RWPE2 (cell line): Measurements from ENCODE around the gene OR6K3.

Experiments
- ATAC-seq: fragments of 200-7000 bp; cut with Tn5 transposase; 3 replicates; pipeline ENCODE4 v1.9.1; 2021; ENCODE audit warnings: low read depth
- DNase-seq: peaks from one replicate; pipeline ENCODE4 v3.0.0-alpha.2; 2020; ENCODE audit warnings: low spot score
- H3K27ac ChIP-seq: fragments of 450-650 bp; 2 replicates; pipeline ENCODE4 v1.5.1; 2017; ENCODE audit warnings: mild to moderate bottlenecking; ENCODE audit not compliant: poor library complexity, severe bottlenecking
- H3K27me3 ChIP-seq: fragments of 250-450 bp; sonication (Bioruptor Pico); 2 replicates; pipeline ENCODE4 v1.5.1; 2021; ENCODE audit warnings: mild to moderate bottlenecking, moderate library complexity; ENCODE audit not compliant: insufficient read depth, poor library complexity, severe bottlenecking
- H3K36me3 ChIP-seq: fragments of 250-450 bp; sonication (Bioruptor Pico); 2 replicates; pipeline ENCODE4 v1.5.1; 2020; ENCODE audit warnings: low read depth, mild to moderate bottlenecking, moderate library complexity
- H3K4me1 ChIP-seq: fragments of 250-450 bp; sonication (Bioruptor Pico); 2 replicates; pipeline ENCODE4 v1.5.1; 2021; ENCODE audit warnings: mild to moderate bottlenecking, moderate library complexity; ENCODE audit not compliant: insufficient read depth, poor library complexity, severe bottlenecking
- H3K4me3 ChIP-seq: fragments of 250-450 bp; sonication (Bioruptor Pico); 2 replicates; pipeline ENCODE4 v1.5.1; 2021; ENCODE audit warnings: mild to moderate bottlenecking, moderate library complexity; ENCODE audit not compliant: severe bottlenecking
- H3K9me3 ChIP-seq: fragments of 250-450 bp; sonication (Bioruptor Pico); 2 replicates; pipeline ENCODE4 v1.5.1; 2021; ENCODE audit warnings: mild to moderate bottlenecking, moderate library complexity; ENCODE audit not compliant: severe bottlenecking
- TF ChIP-seq, protein P1 (sequence below): fragments of 450-650 bp; IDR thresholded peaks from one replicate; pipeline ENCODE4 v1.5.1; 2017; ENCODE audit warnings: mild to moderate bottlenecking, moderate library complexity; ENCODE audit not compliant: poor library complexity, severe bottlenecking

The OR6K3 gene, protein sequence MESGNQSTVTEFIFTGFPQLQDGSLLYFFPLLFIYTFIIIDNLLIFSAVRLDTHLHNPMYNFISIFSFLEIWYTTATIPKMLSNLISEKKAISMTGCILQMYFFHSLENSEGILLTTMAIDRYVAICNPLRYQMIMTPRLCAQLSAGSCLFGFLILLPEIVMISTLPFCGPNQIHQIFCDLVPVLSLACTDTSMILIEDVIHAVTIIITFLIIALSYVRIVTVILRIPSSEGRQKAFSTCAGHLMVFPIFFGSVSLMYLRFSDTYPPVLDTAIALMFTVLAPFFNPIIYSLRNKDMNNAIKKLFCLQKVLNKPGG

DNA sequence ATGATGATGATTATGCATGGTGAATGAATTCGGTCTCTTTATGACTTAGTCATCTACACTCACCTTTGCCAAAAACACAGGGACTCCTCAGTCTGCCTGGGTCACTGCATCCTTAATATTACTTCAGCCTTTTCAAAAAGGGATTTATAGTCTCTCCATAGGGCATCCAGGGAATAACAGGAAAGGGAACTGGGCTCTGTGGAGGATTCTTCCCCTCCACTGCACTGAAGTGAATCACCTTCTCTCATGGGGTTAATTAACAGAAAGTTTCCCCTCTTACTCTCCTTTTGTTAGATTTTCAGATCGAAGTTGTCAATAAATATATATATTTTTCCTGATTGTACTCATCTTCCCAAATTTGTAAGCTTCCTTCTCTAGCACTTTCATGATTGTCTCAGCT, at the start of gene OR6K3:
TSS of gene OR6K3 (minus strand) at position 101 of the 400 bp plus-strand sequence. CDS start 2,605 bp downstream, outside the sequence.
- ATAC-seq (no peak), DNase-seq (no peak)
- H3K36me3 ChIP-seq, result no peaks in the 10 kb centered on the region
- no peaks in the 10 kb centered on the region for H3K4me1 ChIP-seq
- H3K9me3 ChIP-seq, result no peaks in the 10 kb centered on the region
- no peak within 1 kb of the TSS for H3K4me3 ChIP-seq
- peaks cover 27% of the 10 kb centered on the region for H3K27me3 ChIP-seq
- no peak within 1 kb of the TSS for H3K27ac ChIP-seq
- TF ChIP-seq, protein P1, sequence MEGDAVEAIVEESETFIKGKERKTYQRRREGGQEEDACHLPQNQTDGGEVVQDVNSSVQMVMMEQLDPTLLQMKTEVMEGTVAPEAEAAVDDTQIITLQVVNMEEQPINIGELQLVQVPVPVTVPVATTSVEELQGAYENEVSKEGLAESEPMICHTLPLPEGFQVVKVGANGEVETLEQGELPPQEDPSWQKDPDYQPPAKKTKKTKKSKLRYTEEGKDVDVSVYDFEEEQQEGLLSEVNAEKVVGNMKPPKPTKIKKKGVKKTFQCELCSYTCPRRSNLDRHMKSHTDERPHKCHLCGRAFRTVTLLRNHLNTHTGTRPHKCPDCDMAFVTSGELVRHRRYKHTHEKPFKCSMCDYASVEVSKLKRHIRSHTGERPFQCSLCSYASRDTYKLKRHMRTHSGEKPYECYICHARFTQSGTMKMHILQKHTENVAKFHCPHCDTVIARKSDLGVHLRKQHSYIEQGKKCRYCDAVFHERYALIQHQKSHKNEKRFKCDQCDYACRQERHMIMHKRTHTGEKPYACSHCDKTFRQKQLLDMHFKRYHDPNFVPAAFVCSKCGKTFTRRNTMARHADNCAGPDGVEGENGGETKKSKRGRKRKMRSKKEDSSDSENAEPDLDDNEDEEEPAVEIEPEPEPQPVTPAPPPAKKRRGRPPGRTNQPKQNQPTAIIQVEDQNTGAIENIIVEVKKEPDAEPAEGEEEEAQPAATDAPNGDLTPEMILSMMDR, result no peak

DNA sequence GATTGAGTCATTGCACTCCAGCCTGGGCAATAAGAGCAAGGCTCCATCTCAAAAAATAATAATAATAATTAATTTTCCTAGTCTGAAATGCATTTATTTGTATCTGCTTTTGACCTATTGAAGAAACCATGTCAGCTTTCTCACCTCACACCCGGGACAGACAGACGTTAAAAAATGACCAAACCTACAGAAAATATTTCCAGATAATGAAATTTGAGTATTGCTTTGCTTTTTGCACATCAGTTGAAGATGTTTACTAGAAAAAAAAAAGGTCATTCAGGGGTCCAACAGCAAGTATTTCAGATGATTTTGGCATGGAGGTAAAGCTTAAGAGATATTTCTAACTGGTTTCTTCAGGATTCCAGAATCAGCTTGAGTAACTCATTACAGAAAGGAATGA, 33.9 kb upstream of the OR6K3 start, which contains the start of gene OR6K6:
TSS of gene OR6K6 (plus strand) at position 301 of the 400 bp plus-strand sequence. CDS start 168 bp downstream, outside the sequence.
- no peak for DNase-seq
- Histone ChIP-seq H3K4me3 (no peak within 1 kb of the TSS), H3K4me1 (no peaks in the 10 kb centered on the region), H3K9me3 (no peaks in the 10 kb centered on the region), H3K27ac (no peak within 1 kb of the TSS), H3K36me3 (no peaks in the 10 kb centered on the region), H3K27me3 (peaks cover 6% of the 10 kb centered on the region)
- TF ChIP-seq, protein P1, result no peak
- ATAC-seq, result no peak

DNA sequence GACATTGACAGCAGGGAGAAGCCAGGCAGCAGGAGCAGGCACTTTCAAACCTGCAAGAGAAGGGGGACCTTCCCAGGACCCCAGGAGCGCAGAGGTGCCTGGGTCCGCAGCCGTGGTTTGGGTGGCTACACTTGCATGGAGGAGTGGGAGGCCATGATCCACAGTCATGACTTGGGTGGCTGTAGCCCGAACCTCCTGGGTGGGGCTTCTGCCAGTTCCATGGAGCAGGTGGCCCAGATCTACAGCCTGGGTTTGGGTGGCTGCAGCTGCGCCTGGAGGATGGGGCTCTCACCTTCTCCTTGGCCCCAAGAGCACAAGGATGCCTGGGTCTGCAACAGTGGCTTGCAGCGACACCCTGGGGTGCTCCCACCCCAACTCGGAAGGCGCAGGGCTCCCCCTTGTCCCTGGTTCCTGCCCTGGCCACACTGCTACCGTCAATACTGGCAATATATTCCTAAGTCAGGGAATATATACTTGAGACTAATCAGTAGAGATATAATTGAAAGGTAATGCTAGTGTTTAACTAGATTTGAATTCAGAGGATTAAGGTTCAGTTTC, 31.7 kb upstream of the OR6K3 start:
- DNase-seq, result no peak
- TF ChIP-seq, protein P1, result no peak
- H3K27me3 ChIP-seq, result peaks cover 6% of the 10 kb centered on the region
- H3K27ac ChIP-seq, result no peak overlapping the region
- no peaks in the 10 kb centered on the region for H3K9me3 ChIP-seq
- H3K36me3 ChIP-seq, result no peaks in the 10 kb centered on the region
- no peaks in the 10 kb centered on the region for H3K4me1 ChIP-seq
- no peak for ATAC-seq
- no peak overlapping the region for H3K4me3 ChIP-seq

DNA sequence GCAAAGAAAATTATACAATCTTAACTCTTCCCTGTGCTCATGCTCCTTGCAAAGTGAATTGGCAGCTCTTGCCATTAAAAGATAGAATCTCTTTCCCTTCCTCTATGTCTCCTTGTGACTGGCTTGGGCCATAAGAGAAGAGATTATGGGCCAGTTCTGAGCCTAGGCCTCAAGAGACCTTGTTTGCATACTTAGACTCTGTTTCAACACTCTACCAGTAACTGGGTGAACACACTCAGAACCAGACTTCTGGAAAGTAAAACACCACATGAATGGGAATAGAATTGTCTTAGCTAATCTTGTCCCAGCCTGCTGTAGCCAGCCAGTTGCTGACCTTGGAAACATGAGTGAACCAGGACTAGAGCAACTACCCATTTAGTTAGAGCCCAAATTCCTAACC, 15.3 kb upstream of the OR6K3 start:
- DNase-seq (no peak), ATAC-seq (no peak)
- H3K9me3 ChIP-seq, result no peaks in the 10 kb centered on the region
- TF ChIP-seq, protein P1, result no peak
- no peak overlapping the region for H3K4me3 ChIP-seq
- H3K4me1 ChIP-seq, result no peaks in the 10 kb centered on the region
- H3K27ac ChIP-seq, result no peak overlapping the region
- peaks cover 24% of the 10 kb centered on the region for H3K27me3 ChIP-seq
- no peaks in the 10 kb centered on the region for H3K36me3 ChIP-seq

DNA sequence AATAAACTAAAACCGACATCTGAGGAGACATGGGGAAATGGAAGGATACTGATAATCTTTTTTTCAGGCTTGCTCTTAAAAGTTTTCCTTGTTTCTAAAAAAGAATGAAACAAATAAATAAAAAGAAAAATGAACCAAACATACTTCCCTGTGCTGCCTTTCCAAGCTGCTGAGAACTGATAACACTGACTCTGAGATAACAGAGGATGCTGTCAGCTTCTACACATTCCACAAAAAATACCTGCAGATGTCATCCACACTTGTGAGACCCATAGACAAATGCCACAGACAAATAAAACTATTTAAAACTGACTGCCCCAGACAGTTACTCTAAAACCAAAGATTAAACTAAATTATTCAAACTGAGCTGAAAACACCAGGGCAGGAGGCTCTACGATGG, 12.0 kb upstream of the OR6K3 start:
- ATAC-seq (no peak), DNase-seq (no peak)
- Histone ChIP-seq H3K9me3 (no peaks in the 10 kb centered on the region), H3K27me3 (no peaks in the 10 kb centered on the region), H3K4me3 (no peak overlapping the region), H3K36me3 (no peaks in the 10 kb centered on the region), H3K27ac (no peak overlapping the region), H3K4me1 (no peaks in the 10 kb centered on the region)
- TF ChIP-seq, protein P1, result no peak
